ENCODE measurements around the gene BDKRB1.

The BDKRB1 gene

GRCh38 chr14:96303981-96304380, 48.0 kb downstream of the BDKRB1 start:
- no peak for DNase-seq
- H3K36me3 ChIP-seq (ENCODE audit: control insufficient read depth in 4 of 4, insufficient read depth in 4 of 4, low read length in 3 of 4) = peaks cover 20 to 73% (median 36%) of the 10 kb centered on the region in 4 experiments
- POLR2A ChIA-PET = no interaction called here
- no peaks in the 10 kb centered on the region for H3K27me3 ChIP-seq (replicated peaks in 2 of 5; ENCODE audit: control insufficient read depth in 4 of 5, insufficient read depth in 5 of 5, low read length in 4 of 5)
- H3K27ac ChIP-seq (ENCODE audit: insufficient read depth in 1 of 2, low read depth in 1 of 2, low read length in 2 of 2, poor library complexity in 1 of 2, severe bottlenecking in 2 of 2) = no peak overlapping the region
- CTCF ChIA-PET = no interaction called here
- no peaks in the 10 kb centered on the region for H3K9me3 ChIP-seq (ENCODE audit: control extremely low read depth in 1 of 5, control insufficient read depth in 4 of 5, insufficient read depth in 2 of 5, low read depth in 1 of 5, low read length in 4 of 5)
- WGBS (ENCODE audit: insufficient coverage) = 100% methylated on average over 1 of the region's 3 CpGs
- no peaks in the 10 kb centered on the region for H3K4me1 ChIP-seq (ENCODE audit: control extremely low read depth in 1 of 4, control insufficient read depth in 4 of 4, insufficient read depth in 4 of 4, low read length in 3 of 4)
- H3K4me3 ChIP-seq (ENCODE audit: control insufficient read depth in 1 of 7, extremely low read depth in 1 of 7, insufficient read depth in 4 of 7, low read depth in 2 of 7, low read length in 6 of 7) = no peak overlapping the region

DNA sequence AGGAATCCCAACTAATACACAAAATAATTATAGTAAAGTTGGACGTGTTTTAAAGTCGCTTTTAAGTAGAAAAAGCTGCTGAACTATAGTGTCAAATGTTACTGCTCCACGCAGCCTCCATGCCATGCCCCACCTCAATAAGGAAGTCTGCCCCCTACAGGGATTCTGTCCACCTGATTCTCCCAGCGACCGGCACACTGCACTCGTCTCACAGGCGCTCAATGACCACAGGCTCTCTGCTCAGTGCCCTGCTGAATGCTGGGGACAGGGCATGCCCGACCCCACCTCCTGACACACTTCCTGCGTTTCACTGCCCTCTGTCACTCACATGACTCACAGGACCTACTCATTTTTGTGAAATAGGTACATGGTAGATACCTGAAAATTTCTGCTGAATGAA, 48.9 kb downstream of the BDKRB1 start:
- Histone ChIP-seq H3K27me3 (replicated peaks in 2 of 5; ENCODE audit: control insufficient read depth in 4 of 5, insufficient read depth in 5 of 5, low read length in 4 of 5) (no peaks in the 10 kb centered on the region), H3K4me3 (ENCODE audit: control insufficient read depth in 1 of 7, extremely low read depth in 1 of 7, insufficient read depth in 4 of 7, low read depth in 2 of 7, low read length in 6 of 7) (no peak overlapping the region), H3K9me3 (ENCODE audit: control extremely low read depth in 1 of 5, control insufficient read depth in 4 of 5, insufficient read depth in 2 of 5, low read depth in 1 of 5, low read length in 4 of 5) (no peaks in the 10 kb centered on the region), H3K4me1 (ENCODE audit: control extremely low read depth in 1 of 4, control insufficient read depth in 4 of 4, insufficient read depth in 4 of 4, low read length in 3 of 4) (no peaks in the 10 kb centered on the region), H3K27ac (ENCODE audit: insufficient read depth in 1 of 2, low read depth in 1 of 2, low read length in 2 of 2, poor library complexity in 1 of 2, severe bottlenecking in 2 of 2) (no peak overlapping the region), H3K36me3 (ENCODE audit: control insufficient read depth in 4 of 4, insufficient read depth in 4 of 4, low read length in 3 of 4) (peaks cover 24 to 75% (median 38%) of the 10 kb centered on the region in 4 experiments)
- ChIA-PET POLR2A (no interaction called here), CTCF (no interaction called here)
- no peak for DNase-seq
- WGBS (ENCODE audit: insufficient coverage) = 100% methylated on average over 6 of the region's 9 CpGs

GRCh38 chr14:96307434-96307833, 51.4 kb downstream of the BDKRB1 start:
- Histone ChIP-seq H3K27ac (ENCODE audit: insufficient read depth in 1 of 2, low read depth in 1 of 2, low read length in 2 of 2, poor library complexity in 1 of 2, severe bottlenecking in 2 of 2) (no peak overlapping the region), H3K4me1 (ENCODE audit: control extremely low read depth in 1 of 4, control insufficient read depth in 4 of 4, insufficient read depth in 4 of 4, low read length in 3 of 4) (no peaks in the 10 kb centered on the region), H3K36me3 (ENCODE audit: control insufficient read depth in 4 of 4, insufficient read depth in 4 of 4, low read length in 3 of 4) (peaks cover 28 to 74% (median 50%) of the 10 kb centered on the region in 4 experiments), H3K27me3 (replicated peaks in 2 of 5; ENCODE audit: control insufficient read depth in 4 of 5, insufficient read depth in 5 of 5, low read length in 4 of 5) (no peaks in the 10 kb centered on the region), H3K9me3 (ENCODE audit: control extremely low read depth in 1 of 5, control insufficient read depth in 4 of 5, insufficient read depth in 2 of 5, low read depth in 1 of 5, low read length in 4 of 5) (no peaks in the 10 kb centered on the region), H3K4me3 (ENCODE audit: control insufficient read depth in 1 of 7, extremely low read depth in 1 of 7, insufficient read depth in 4 of 7, low read depth in 2 of 7, low read length in 6 of 7) (no peak overlapping the region)
- POLR2A ChIA-PET = interaction anchor here (0.8 kb wide), 1 partner anchor 8 kb away, joined by 3 read pairs; no protein-coding TSS in a partner anchor
- CTCF ChIA-PET = interaction anchor here (0.9 to 3.9 kb wide), 5 partner anchors 10 to 107 kb away, joined by 3 to 25 read pairs (median 4); no protein-coding TSS in a partner anchor
- no peak for DNase-seq
- 100% methylated on average over 1 of the region's 4 CpGs for WGBS (ENCODE audit: insufficient coverage)

DNA sequence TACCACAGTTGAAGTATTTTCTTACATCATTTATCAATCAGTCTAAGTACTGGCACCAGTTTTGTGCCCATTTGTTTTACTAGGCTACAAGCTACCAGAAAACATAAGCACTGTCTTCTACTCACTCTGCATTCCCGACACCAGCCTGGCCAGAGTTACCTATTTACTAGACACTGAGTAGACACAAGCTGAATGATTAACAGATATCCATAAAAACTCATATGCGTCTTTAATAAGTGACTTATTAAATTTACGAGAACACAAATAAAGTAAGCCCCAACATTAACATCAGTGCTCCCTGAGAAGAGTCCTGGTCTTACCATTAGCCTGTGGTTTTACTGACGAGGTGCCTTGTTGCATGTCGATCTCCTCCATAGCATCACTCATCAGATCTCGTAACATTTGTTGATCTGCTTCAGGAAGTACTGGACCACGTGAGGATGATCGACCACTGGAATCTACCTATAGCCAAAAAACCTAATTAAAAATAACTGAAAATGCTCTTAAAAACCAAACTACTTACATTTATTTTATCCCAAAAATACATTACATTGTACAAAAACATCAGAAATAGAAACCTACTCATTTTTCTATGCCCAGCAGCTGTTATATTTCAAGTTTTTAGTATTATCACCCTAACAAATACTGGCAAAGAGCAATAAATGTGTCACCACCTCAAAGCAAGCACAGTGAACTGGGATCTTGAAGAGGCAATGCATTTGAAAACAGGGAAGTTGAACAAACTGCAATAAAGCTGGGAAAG, 53.3 kb downstream of the BDKRB1 start:
- CTCF ChIA-PET = interaction anchor here (0.6 to 3.9 kb wide), 4 partner anchors 12 to 116 kb away, joined by 3 to 25 read pairs (median 3); no protein-coding TSS in a partner anchor
- DNase-seq = no peak
- no peak overlapping the region for H3K4me3 ChIP-seq (ENCODE audit: control insufficient read depth in 1 of 7, extremely low read depth in 1 of 7, insufficient read depth in 4 of 7, low read depth in 2 of 7, low read length in 6 of 7)
- H3K27ac ChIP-seq (ENCODE audit: insufficient read depth in 1 of 2, low read depth in 1 of 2, low read length in 2 of 2, poor library complexity in 1 of 2, severe bottlenecking in 2 of 2) = no peak overlapping the region
- 91% methylated on average over 8 of the region's 8 CpGs for WGBS (ENCODE audit: insufficient coverage)
- H3K36me3 ChIP-seq (ENCODE audit: control insufficient read depth in 4 of 4, insufficient read depth in 4 of 4, low read length in 3 of 4) = peaks cover 25 to 67% (median 47%) of the 10 kb centered on the region in 4 experiments
- no peaks in the 10 kb centered on the region for H3K27me3 ChIP-seq (replicated peaks in 2 of 5; ENCODE audit: control insufficient read depth in 4 of 5, insufficient read depth in 5 of 5, low read length in 4 of 5)
- H3K9me3 ChIP-seq (ENCODE audit: control extremely low read depth in 1 of 5, control insufficient read depth in 4 of 5, insufficient read depth in 2 of 5, low read depth in 1 of 5, low read length in 4 of 5) = no peaks in the 10 kb centered on the region
- H3K4me1 ChIP-seq (ENCODE audit: control extremely low read depth in 1 of 4, control insufficient read depth in 4 of 4, insufficient read depth in 4 of 4, low read length in 3 of 4) = no peaks in the 10 kb centered on the region
- POLR2A ChIA-PET = no interaction called here

DNA sequence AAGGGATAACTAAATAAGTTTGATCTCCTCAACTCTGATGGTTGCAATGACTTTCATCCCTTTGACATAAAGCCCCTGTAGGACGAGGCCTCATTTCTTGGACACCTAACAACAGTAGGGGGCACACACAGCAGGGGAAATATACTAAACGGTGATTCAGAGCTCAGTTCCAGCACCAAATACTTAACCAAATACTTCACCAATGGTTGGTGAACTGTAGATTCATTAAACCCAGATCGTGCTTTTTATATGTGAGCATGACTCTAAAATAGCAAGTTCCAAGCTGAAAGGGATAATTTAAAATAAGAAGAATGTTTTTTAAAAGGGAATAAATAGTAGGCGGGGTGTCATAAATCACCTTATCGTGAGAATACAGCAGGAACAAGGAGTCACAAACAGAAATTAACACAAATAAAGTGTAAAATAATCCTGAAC, 53.9 kb downstream of the BDKRB1 start:
- no peaks in the 10 kb centered on the region for H3K27me3 ChIP-seq (replicated peaks in 2 of 5; ENCODE audit: control insufficient read depth in 4 of 5, insufficient read depth in 5 of 5, low read length in 4 of 5)
- ChIA-PET POLR2A (no interaction called here), CTCF (interaction anchor here (1.2 to 3.9 kb wide), 3 partner anchors 13 to 47 kb away, joined by 3 to 25 read pairs (median 3); no protein-coding TSS in a partner anchor)
- WGBS (ENCODE audit: insufficient coverage) = 100% methylated on average over 1 of the region's 5 CpGs
- H3K9me3 ChIP-seq (ENCODE audit: control extremely low read depth in 1 of 5, control insufficient read depth in 4 of 5, insufficient read depth in 2 of 5, low read depth in 1 of 5, low read length in 4 of 5) = no peaks in the 10 kb centered on the region
- H3K4me1 ChIP-seq (ENCODE audit: control extremely low read depth in 1 of 4, control insufficient read depth in 4 of 4, insufficient read depth in 4 of 4, low read length in 3 of 4) = no peaks in the 10 kb centered on the region
- H3K4me3 ChIP-seq (ENCODE audit: control insufficient read depth in 1 of 7, extremely low read depth in 1 of 7, insufficient read depth in 4 of 7, low read depth in 2 of 7, low read length in 6 of 7) = no peak overlapping the region
- DNase-seq = peak; percentile 5 to 17 (median 9)
- H3K36me3 ChIP-seq (ENCODE audit: control insufficient read depth in 4 of 4, insufficient read depth in 4 of 4, low read length in 3 of 4) = peaks cover 23 to 67% (median 44%) of the 10 kb centered on the region in 4 experiments
- no peak overlapping the region for H3K27ac ChIP-seq (ENCODE audit: insufficient read depth in 1 of 2, low read depth in 1 of 2, low read length in 2 of 2, poor library complexity in 1 of 2, severe bottlenecking in 2 of 2)

- 98% methylated on average over 4 of the region's 6 CpGs for WGBS (ENCODE audit: insufficient coverage)
- H3K9me3 ChIP-seq (ENCODE audit: control extremely low read depth in 1 of 5, control insufficient read depth in 4 of 5, insufficient read depth in 2 of 5, low read depth in 1 of 5, low read length in 4 of 5) = no peaks in the 10 kb centered on the region
- DNase-seq = no peak
- no peaks in the 10 kb centered on the region for H3K4me1 ChIP-seq (ENCODE audit: control extremely low read depth in 1 of 4, control insufficient read depth in 4 of 4, insufficient read depth in 4 of 4, low read length in 3 of 4)
- no peak overlapping the region for H3K4me3 ChIP-seq (ENCODE audit: control insufficient read depth in 1 of 7, extremely low read depth in 1 of 7, insufficient read depth in 4 of 7, low read depth in 2 of 7, low read length in 6 of 7)
- ChIA-PET POLR2A (no interaction called here), CTCF (interaction anchor here (1.9 kb wide), 1 partner anchor 113 kb away, joined by 6 read pairs; no protein-coding TSS in a partner anchor)
- H3K36me3 ChIP-seq (ENCODE audit: control insufficient read depth in 4 of 4, insufficient read depth in 4 of 4, low read length in 3 of 4) = peaks cover 22 to 68% (median 46%) of the 10 kb centered on the region in 4 experiments
- H3K27me3 ChIP-seq (replicated peaks in 2 of 5; ENCODE audit: control insufficient read depth in 4 of 5, insufficient read depth in 5 of 5, low read length in 4 of 5) = no peaks in the 10 kb centered on the region
- no peak overlapping the region for H3K27ac ChIP-seq (ENCODE audit: insufficient read depth in 1 of 2, low read depth in 1 of 2, low read length in 2 of 2, poor library complexity in 1 of 2, severe bottlenecking in 2 of 2)
These were observed 54.9 kb downstream of the BDKRB1 start for GRCh38 chr14:96310906-96311305.

Measured in common myeloid progenitor, CD34-positive (primary cell).